Large intestine (tissue), 3 donors: ENCODE data around the gene AP1M1. TPM values are rescaled to one million over a fixed set of nuclear protein-coding genes. Genes with fewer than 3 reads are reported as not detected.

Experiments used
- DNase-seq, 2 donors: peaks; one replicate each; pipeline versions ENCODE4 v3.0.0 to v3.0.0-alpha.2; 2013
- H3K27ac ChIP-seq: one replicate; pipeline ENCODE4 v1.5.1; 2013; ENCODE audit warnings: low read length
- H3K27me3 ChIP-seq: 2 replicates; pipeline ENCODE4 v1.6.1; 2013; ENCODE audit warnings: low read length; ENCODE audit not compliant: control insufficient read depth, insufficient read depth
- H3K36me3 ChIP-seq: 2 replicates; pipeline ENCODE4 v1.6.1; 2013; ENCODE audit warnings: low read length; ENCODE audit not compliant: control insufficient read depth, insufficient read depth
- H3K4me1 ChIP-seq: one replicate; pipeline ENCODE4 v1.6.1; 2013; ENCODE audit warnings: low read length; ENCODE audit not compliant: control insufficient read depth, insufficient read depth
- H3K4me3 ChIP-seq: one replicate; pipeline ENCODE4 v1.5.1; 2013; ENCODE audit warnings: low read length
- H3K9me3 ChIP-seq: one replicate; pipeline ENCODE4 v1.6.1; 2013; ENCODE audit warnings: mild to moderate bottlenecking, low read depth, low read length, moderate library complexity; ENCODE audit not compliant: control insufficient read depth
- WGBS: methylation state at CpG from one replicate; pipeline ENCODE4 v1.1.5; 2013; ENCODE audit warnings: low lambda C conversion rate; ENCODE audit not compliant: insufficient coverage; 5-methylcytosine and 5-hydroxymethylcytosine counted together
- polyA plus RNA-seq: library from polyadenylated mRNA; unstranded; fragments of 120-200 nt; gene quantifications from one replicate; pipeline ENCODE4 v1.2.1, GENCODE V29; 2013

Gene AP1M1
- polyA plus RNA-seq, 1 donor, result 32.8 TPM

DNA sequence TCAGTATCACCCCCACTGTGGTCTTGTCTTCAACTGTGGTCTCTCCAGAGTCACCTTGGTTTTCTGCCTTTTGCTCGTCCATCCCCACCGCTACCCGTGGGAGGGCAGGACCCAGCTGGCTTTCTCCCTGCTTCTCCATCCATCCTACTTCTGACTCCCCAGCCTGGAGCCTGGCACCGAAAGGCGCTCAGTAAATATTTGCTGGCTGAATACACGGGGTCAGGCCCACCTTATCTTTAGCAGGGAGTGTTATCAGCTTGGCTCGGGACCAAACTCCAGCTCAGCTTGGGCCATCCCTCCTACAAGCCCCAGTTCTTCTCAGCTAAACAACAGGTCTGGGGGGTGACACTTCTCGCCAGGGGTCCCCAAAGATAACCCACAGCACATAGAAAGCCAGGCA lies 64.9 kb downstream of the AP1M1 start:
- Histone ChIP-seq H3K27ac (peak overlapping the region; percentile 86), H3K27me3 (no peaks in the 10 kb centered on the region), H3K4me1 (peaks cover 28% of the 10 kb centered on the region), H3K9me3 (peaks cover 2% of the 10 kb centered on the region), H3K36me3 (no peaks in the 10 kb centered on the region), H3K4me3 (peak overlapping the region; percentile 14)
- peak; percentile 83 to 90 for DNase-seq
- WGBS, result no CpG with 5 or more reads among the region's 8 CpGs

DNA sequence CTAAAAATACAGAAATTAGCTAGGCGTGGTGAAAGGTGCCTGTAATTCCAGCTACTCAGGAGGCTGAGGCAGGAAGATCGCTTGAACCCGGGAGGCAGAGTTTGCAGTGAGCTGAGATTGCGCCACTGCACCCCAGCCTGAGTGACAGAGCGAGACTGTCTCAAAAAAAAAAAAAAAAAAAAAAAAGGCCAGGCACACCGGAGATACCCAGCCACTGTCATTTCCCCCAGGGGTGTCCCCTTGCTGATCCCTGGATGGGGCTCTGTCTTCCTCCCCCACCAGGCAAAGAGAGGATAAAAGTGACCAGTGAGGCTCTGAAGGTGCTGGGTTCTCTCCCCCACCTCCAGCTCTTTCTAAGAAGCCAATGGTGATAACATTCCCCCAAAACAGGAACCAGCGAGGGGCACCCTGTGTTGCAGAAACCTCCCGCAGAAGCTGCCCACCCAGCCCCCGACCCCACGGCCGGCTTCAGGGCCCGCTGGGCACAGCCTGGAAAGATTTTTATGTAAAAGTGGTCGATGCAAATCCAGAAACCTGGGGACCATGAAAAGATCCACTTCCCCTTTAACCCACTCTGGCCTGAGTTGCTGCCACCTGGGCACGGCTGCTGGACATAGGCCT lies 65.5 kb downstream of the AP1M1 start:
- H3K4me1 ChIP-seq, result peaks cover 28% of the 10 kb centered on the region
- no CpG with 5 or more reads among the region's 14 CpGs for WGBS
- no peak overlapping the region for H3K4me3 ChIP-seq
- no peak for DNase-seq
- H3K27ac ChIP-seq, result peak overlapping the region; percentile 86
- H3K9me3 ChIP-seq, result peaks cover 2% of the 10 kb centered on the region
- no peaks in the 10 kb centered on the region for H3K36me3 ChIP-seq
- H3K27me3 ChIP-seq, result no peaks in the 10 kb centered on the region

DNA sequence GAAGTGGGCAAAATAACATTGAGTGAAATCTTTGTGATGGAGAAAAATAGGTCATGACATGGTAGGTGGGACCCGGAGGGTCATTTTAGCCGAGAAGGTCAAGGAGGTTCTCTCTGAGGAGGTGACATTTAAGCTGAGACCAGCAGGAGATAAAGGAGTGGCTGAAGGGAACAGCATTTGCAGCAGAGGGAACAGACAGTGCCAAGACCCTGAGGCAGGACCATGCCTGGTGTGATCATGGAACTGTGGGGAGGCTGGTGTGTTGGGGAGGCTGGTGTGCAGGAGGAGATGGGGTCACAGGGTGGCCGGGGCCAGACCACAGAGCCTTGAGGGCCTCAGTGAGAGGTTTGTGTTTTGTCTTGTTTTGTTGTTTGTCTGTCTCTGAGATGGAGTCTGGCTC lies 67.5 kb downstream of the AP1M1 start:
- no peak overlapping the region for H3K4me3 ChIP-seq
- no peak overlapping the region for H3K27ac ChIP-seq
- H3K36me3 ChIP-seq, result no peaks in the 10 kb centered on the region
- WGBS, result 100% methylated on average over 2 of the region's 3 CpGs
- no peak for DNase-seq
- no peaks in the 10 kb centered on the region for H3K9me3 ChIP-seq
- H3K4me1 ChIP-seq, result peaks cover 28% of the 10 kb centered on the region
- H3K27me3 ChIP-seq, result no peaks in the 10 kb centered on the region

DNA sequence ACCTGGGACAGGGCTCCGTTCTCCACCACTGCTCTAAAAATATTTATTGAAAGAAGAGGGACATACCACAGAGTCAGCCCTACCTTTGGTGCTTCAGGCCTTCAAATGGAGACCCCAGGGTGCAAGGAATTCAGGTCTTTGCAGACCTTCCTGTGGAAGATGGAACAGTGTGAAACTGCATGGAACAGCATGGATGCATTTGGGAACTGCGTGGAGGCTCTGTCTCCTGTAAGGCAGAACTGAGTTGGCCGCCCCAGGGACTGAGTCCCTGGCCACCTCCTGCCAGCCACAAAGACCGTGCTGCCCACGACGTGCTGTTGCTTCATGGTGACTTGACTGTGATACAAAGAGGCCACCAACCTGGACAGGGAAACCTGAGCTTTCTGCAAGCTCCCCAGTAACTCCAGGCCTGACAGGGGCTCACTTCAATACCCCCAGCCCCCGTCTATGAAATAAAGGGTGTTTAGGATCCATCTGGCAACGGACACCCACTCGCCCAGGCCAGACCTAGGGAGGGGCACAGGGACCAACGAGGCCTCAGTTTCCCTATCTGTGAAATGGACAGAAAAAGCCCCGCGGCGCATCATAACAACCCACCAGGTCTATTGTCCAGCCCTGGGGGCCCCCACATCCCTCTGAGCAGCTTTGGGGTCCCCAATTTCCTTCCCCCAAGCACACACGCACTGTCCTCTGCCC lies 68.3 kb downstream of the AP1M1 start:
- WGBS, result no CpG with 5 or more reads among the region's 14 CpGs
- Histone ChIP-seq H3K27ac (no peak overlapping the region), H3K9me3 (no peaks in the 10 kb centered on the region), H3K36me3 (no peaks in the 10 kb centered on the region), H3K4me3 (no peak overlapping the region), H3K27me3 (no peaks in the 10 kb centered on the region), H3K4me1 (peaks cover 28% of the 10 kb centered on the region)
- DNase-seq, result no peak

DNA sequence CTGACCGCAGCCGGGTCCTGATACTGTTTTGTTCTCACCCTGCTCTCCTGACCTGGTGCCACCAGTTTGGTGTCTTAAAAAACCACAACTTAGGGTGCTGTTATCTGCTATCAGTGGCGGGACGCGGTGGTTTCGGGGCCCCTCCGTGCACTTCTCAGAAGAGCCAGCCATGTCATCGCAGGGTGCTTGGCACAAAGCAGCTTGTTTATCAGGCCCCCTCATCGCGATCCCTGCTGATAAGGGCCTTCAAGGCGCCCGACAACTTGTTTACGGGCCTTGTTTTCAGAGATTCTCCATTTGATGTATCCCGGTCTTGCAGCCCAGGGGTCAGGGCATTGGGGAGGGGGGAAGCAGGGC lies 68.9 kb downstream of the AP1M1 start:
- H3K36me3 ChIP-seq, result no peaks in the 10 kb centered on the region
- no peaks in the 10 kb centered on the region for H3K27me3 ChIP-seq
- no CpG with 5 or more reads among the region's 14 CpGs for WGBS
- DNase-seq, result no peak
- H3K27ac ChIP-seq, result no peak overlapping the region
- H3K4me1 ChIP-seq, result peaks cover 23% of the 10 kb centered on the region
- no peaks in the 10 kb centered on the region for H3K9me3 ChIP-seq
- H3K4me3 ChIP-seq, result no peak overlapping the region

DNA sequence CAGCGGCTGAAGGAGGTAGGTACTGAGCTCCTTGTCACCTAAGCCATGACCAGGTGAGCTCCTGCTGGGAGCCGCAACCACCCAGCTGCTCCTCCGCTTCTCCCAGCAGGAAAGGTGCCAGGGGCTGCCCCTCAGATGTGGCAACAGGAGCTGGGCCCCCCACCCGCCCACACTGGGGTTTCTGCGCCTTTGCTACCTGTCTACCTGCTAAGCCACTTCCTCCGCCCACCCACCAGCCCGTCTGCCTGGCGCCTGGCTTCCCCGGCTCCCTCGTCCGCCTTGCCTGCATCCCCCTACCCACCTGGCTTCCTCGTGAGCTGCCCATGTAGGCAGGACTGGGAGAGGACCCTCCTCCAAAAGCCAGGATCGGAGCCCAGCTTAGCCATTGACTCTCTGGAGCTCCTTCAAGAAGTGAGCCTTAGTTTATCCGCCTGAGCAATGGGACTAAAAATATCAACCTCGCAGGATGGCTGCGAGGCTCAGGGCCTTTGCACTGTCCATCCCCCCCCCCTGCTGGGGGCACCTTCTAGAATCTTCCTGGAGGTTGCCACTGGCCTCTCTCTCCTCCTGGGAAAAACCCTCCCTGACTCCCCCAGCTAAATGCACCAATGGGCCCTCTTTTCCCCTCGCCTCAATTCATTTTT lies 71.1 kb downstream of the AP1M1 start:
- Histone ChIP-seq H3K4me3 (no peak overlapping the region), H3K36me3 (no peaks in the 10 kb centered on the region), H3K27me3 (no peaks in the 10 kb centered on the region), H3K27ac (no peak overlapping the region), H3K9me3 (no peaks in the 10 kb centered on the region), H3K4me1 (peaks cover 1% of the 10 kb centered on the region)
- 100% methylated on average over 1 of the region's 17 CpGs for WGBS
- no peak for DNase-seq

DNA sequence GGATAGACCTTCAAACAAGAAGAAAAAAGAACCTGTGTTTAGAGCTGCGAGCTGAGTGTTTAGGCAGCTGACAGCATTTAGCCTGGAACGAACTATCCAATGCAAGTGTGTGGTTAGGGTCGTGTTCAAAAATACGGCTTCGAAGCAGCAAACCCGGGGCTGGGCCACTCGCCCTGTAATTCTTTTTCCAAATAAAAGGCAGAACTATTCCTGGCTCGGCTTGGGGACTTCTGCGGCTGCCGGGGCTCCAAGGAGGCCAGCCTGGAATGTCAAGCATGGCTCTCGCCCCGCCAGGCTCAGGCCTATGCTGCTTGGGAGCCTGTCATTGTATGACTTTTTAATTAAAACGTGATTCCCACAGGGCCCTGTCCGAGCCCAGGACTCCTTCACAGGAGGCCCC lies 75.2 kb downstream of the AP1M1 start:
- no CpG with 5 or more reads among the region's 14 CpGs for WGBS
- Histone ChIP-seq H3K9me3 (no peaks in the 10 kb centered on the region), H3K36me3 (no peaks in the 10 kb centered on the region), H3K4me3 (no peak overlapping the region), H3K27me3 (no peaks in the 10 kb centered on the region), H3K27ac (no peak overlapping the region), H3K4me1 (no peaks in the 10 kb centered on the region)
- DNase-seq, result no peak

DNA sequence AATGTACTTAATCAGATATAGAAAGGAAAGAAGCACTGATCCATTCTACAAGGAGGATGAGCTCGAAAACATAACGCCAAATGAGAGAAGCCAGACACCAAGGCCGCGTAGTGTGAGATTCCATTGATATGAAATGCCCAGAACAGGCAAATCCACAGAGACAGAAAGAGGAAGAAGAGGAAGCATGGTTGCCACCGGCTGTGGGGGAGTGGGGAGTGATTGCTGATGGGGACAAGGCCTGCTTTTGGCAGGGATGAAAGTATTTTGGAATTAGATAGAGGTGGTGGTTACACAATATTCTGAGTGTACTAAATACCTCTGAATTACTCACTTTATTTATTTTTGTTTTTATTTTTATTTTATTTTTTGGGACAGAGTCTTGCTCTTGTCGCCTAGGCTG lies 76.7 kb downstream of the AP1M1 start:
- Histone ChIP-seq H3K4me1 (no peaks in the 10 kb centered on the region), H3K27me3 (no peaks in the 10 kb centered on the region), H3K4me3 (no peak overlapping the region), H3K27ac (no peak overlapping the region), H3K36me3 (no peaks in the 10 kb centered on the region), H3K9me3 (no peaks in the 10 kb centered on the region)
- WGBS, result 93% methylated on average over 5 of the region's 6 CpGs
- no peak for DNase-seq

DNA sequence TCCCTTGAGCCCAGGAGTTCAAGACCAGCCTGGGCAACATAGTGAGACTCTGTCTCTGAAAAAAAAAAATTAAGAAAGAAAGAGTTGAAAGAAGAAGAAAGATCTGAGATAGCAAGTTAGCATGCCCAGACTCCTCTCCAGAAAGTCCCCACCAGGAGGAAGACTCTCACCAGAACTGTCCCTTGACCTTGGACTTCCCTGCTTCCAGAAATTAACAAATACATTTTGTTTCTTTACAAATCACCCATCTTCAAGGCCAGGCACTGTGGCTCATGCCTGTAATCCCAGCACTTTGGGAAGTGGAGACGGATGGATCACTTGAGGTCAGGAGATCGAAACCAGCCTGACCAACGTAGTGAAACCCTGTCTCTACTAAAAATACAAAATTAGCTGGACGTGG lies 82.6 kb downstream of the AP1M1 start:
- Histone ChIP-seq H3K4me3 (no peak overlapping the region), H3K4me1 (no peaks in the 10 kb centered on the region), H3K9me3 (no peaks in the 10 kb centered on the region), H3K36me3 (no peaks in the 10 kb centered on the region), H3K27me3 (no peaks in the 10 kb centered on the region), H3K27ac (no peak overlapping the region)
- WGBS, result no CpG with 5 or more reads among the region's 4 CpGs
- DNase-seq, result no peak

DNA sequence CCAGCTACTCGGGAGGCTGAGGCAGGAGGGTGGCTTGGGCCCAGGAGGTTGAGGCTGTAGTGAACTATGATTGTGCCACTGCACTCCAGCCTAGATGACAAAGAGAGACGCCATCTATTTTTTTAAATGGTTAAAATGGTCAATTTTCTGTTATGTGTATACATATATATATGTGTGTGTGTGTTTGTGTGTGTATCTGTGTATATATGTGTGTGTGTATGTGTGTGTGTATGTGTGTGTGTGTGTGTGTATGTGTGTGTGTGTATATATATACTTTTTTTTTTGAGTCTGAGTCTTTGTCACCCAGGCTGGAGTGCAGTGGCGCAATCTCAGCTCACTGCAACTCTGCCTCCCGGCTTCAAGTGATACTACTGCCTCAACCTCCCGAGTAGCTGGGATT lies 84.0 kb downstream of the AP1M1 start:
- DNase-seq, result no peak
- no CpG with 5 or more reads among the region's 5 CpGs for WGBS
- Histone ChIP-seq H3K4me1 (peaks cover 7% of the 10 kb centered on the region), H3K9me3 (no peaks in the 10 kb centered on the region), H3K4me3 (no peak overlapping the region), H3K36me3 (no peaks in the 10 kb centered on the region), H3K27ac (no peak overlapping the region), H3K27me3 (peaks cover 7% of the 10 kb centered on the region)
